HG03108 (cell line): ENCODE measurements around the gene PTPRM.

ENCODE experiments used
- ATAC-seq: cut with Tn5 transposase; IDR thresholded peaks from one replicate; pipeline ENCODE4 v1.9.1; 2021; ENCODE audit warnings: moderate library complexity; ENCODE audit not compliant: unreplicated experiment

PTPRM gene

GRCh38 chr18:8084160-8084559, 517.0 kb downstream of the PTPRM start:
- ATAC-seq = no peak

- no peak for ATAC-seq
Measured at GRCh38 chr18:8088626-8089025, 521.5 kb downstream of the PTPRM start.

- no peak for ATAC-seq
Measured at GRCh38 chr18:8091035-8091434, 523.9 kb downstream of the PTPRM start.

- ATAC-seq = no peak
Measured at GRCh38 chr18:8095947-8096570, 528.9 kb downstream of the PTPRM start.

GRCh38 chr18:8097399-8097798, 530.3 kb downstream of the PTPRM start:
- ATAC-seq = no peak

GRCh38 chr18:8097927-8098326, 530.8 kb downstream of the PTPRM start:
- no peak for ATAC-seq

- ATAC-seq = no peak
Measured at GRCh38 chr18:8106603-8107002, 539.5 kb downstream of the PTPRM start.

- ATAC-seq = no peak
Measured at GRCh38 chr18:8107426-8107825, 540.3 kb downstream of the PTPRM start.

- no peak for ATAC-seq
Measured at GRCh38 chr18:8114480-8114879, 547.4 kb downstream of the PTPRM start.

GRCh38 chr18:8116341-8117005, 549.4 kb downstream of the PTPRM start:
- ATAC-seq = no peak

GRCh38 chr18:8117006-8117371, 549.9 kb downstream of the PTPRM start:
- ATAC-seq = no peak

GRCh38 chr18:8121101-8121500, 554.0 kb downstream of the PTPRM start:
- no peak for ATAC-seq

GRCh38 chr18:8121942-8122480, 554.9 kb downstream of the PTPRM start:
- no peak for ATAC-seq

- ATAC-seq = no peak
Measured at GRCh38 chr18:8124232-8125146, 557.4 kb downstream of the PTPRM start.

GRCh38 chr18:8130096-8130495, 563.0 kb downstream of the PTPRM start:
- ATAC-seq = no peak

GRCh38 chr18:8133032-8133431, 565.9 kb downstream of the PTPRM start:
- no peak for ATAC-seq

GRCh38 chr18:8133888-8134287, 566.8 kb downstream of the PTPRM start:
- no peak for ATAC-seq

GRCh38 chr18:8139127-8139527, 572.0 kb downstream of the PTPRM start:
- ATAC-seq = no peak

- ATAC-seq = no peak
Measured at GRCh38 chr18:8139891-8140406, 572.8 kb downstream of the PTPRM start.

GRCh38 chr18:8140841-8141501, 573.9 kb downstream of the PTPRM start:
- ATAC-seq = no peak
